WTC11 (cell line): ENCODE measurements around the gene PLCB3. TPM values are rescaled to one million over a fixed set of nuclear protein-coding genes. Genes with fewer than 3 reads are reported as not detected.

ENCODE experiments used
- ATAC-seq: fragments of 200-7000 bp; cut with Tn5 transposase; 2 replicates; pipeline ENCODE4 v1.10.0; 2021; ENCODE audit warnings: mild to moderate bottlenecking, moderate library complexity
- CTCF ChIA-PET: fragments of 300-600 bp; sonication (Branson Sonifier 250); formaldehyde crosslinking; loops from one replicate; lab custom pipeline; 2021; ENCODE audit warnings: antibody characterized with exemption; lab: Charles Lee
- POLR2A ChIA-PET: fragments of 350-600 bp; sonication (Branson Sonifier 250); formaldehyde crosslinking; loops from one replicate; lab custom pipeline; 2021; ENCODE audit warnings: antibody characterized with exemption; lab: Charles Lee
- DNase-seq: peaks from one replicate; pipeline ENCODE4 v3.0.0; 2021; ENCODE audit warnings: low spot score
- H3K27ac Mint-ChIP-seq: 2 replicates; pipeline ENCODE4 v1.8.0; 2021; ENCODE audit warnings: mixed read lengths
- H3K27me3 Mint-ChIP-seq: 2 replicates; pipeline ENCODE4 v1.8.0; 2021; ENCODE audit warnings: low read depth, mild to moderate bottlenecking, moderate library complexity, mixed read lengths
- H3K36me3 Mint-ChIP-seq: 2 replicates; pipeline ENCODE4 v1.8.0; 2021; ENCODE audit warnings: mixed read lengths
- H3K4me1 Mint-ChIP-seq: 2 replicates; pipeline ENCODE4 v1.8.0; 2022; ENCODE audit warnings: mixed read lengths
- H3K4me3 Mint-ChIP-seq: 2 replicates; pipeline ENCODE4 v1.8.0; 2021; ENCODE audit warnings: mild to moderate bottlenecking, moderate library complexity, mixed read lengths
- H3K9me3 Mint-ChIP-seq: 2 replicates; pipeline ENCODE4 v1.8.0; 2021; ENCODE audit warnings: mixed read lengths
- CREM ChIP-seq: sonication (generic); formaldehyde crosslinking; IDR thresholded peaks from 2 replicates; pipeline ENCODE4 v1.8.1; 2022; ENCODE audit warnings: mild to moderate bottlenecking, missing genetic modification reagents, moderate library complexity
- ELF4 ChIP-seq: sonication (generic); formaldehyde crosslinking; IDR thresholded peaks from 2 replicates; pipeline ENCODE4 v1.8.1; 2022; ENCODE audit warnings: low read depth, mild to moderate bottlenecking, moderate library complexity, missing genetic modification reagents
- EMX1 ChIP-seq: fragments of 250-450 bp; sonication (Bioruptor Pico); IDR thresholded peaks from 2 replicates; pipeline ENCODE4 v1.8.0; 2021; ENCODE audit warnings: mild to moderate bottlenecking
- ESRRA ChIP-seq: sonication (generic); formaldehyde crosslinking; IDR thresholded peaks from 2 replicates; pipeline ENCODE4 v1.8.1; 2022; ENCODE audit warnings: mild to moderate bottlenecking, missing genetic modification reagents, borderline replicate concordance
- JAZF1 ChIP-seq: fragments of 250-450 bp; sonication (Bioruptor Pico); IDR thresholded peaks from 2 replicates; pipeline ENCODE4 v1.9.0; 2021; ENCODE audit warnings: moderate library complexity, mild to moderate bottlenecking, inconsistent platforms
- JUN ChIP-seq: sonication (generic); formaldehyde crosslinking; IDR thresholded peaks from 2 replicates; pipeline ENCODE4 v1.8.0; 2023; ENCODE audit warnings: mild to moderate bottlenecking, missing genetic modification reagents
- MXD4 ChIP-seq: fragments of 250-450 bp; sonication (Bioruptor Pico); IDR thresholded peaks from 2 replicates; pipeline ENCODE4 v1.8.0; 2021; ENCODE audit warnings: mild to moderate bottlenecking, moderate library complexity, borderline replicate concordance
- OVOL2 ChIP-seq: fragments of 250-450 bp; sonication (Bioruptor Pico); IDR thresholded peaks from 2 replicates; pipeline ENCODE4 v1.9.0; 2021; ENCODE audit warnings: mild to moderate bottlenecking, borderline replicate concordance
- RELA ChIP-seq: sonication (generic); formaldehyde crosslinking; IDR thresholded peaks from 2 replicates; pipeline ENCODE4 v1.8.1; 2022; ENCODE audit warnings: missing genetic modification reagents, mild to moderate bottlenecking, borderline replicate concordance
- TCF7 ChIP-seq: sonication (generic); formaldehyde crosslinking; IDR thresholded peaks from 2 replicates; pipeline ENCODE4 v1.8.0; 2022; ENCODE audit warnings: mild to moderate bottlenecking, low read depth, missing genetic modification reagents, moderate library complexity
- total RNA-seq: library from RNA; stranded (reverse); gene quantifications from 3 replicates; pipeline ENCODE4 v1.2.3, GENCODE V29; 2021
- TF ChIP-seq, protein P1 (sequence below): sonication (generic); formaldehyde crosslinking; IDR thresholded peaks from 2 replicates; pipeline ENCODE4 v1.8.0; 2022; ENCODE audit warnings: mild to moderate bottlenecking, missing genetic modification reagents
- TF ChIP-seq, protein P2 (sequence below): sonication (generic); formaldehyde crosslinking; IDR thresholded peaks from 2 replicates; pipeline ENCODE4 v1.8.0; 2022; ENCODE audit warnings: mild to moderate bottlenecking, missing genetic modification reagents
- TF ChIP-seq, protein P3 (sequence below): sonication (generic); formaldehyde crosslinking; IDR thresholded peaks from 2 replicates; pipeline ENCODE4 v1.8.1; 2022; ENCODE audit warnings: low read depth, missing genetic modification reagents, borderline replicate concordance
- TF ChIP-seq, protein P4 (sequence below): sonication (generic); formaldehyde crosslinking; conservative IDR thresholded peaks from 2 replicates; pipeline ENCODE4 v1.8.1; 2022; ENCODE audit warnings: mild to moderate bottlenecking, missing genetic modification reagents
- TF ChIP-seq, protein P5 (sequence below): sonication (generic); formaldehyde crosslinking; IDR thresholded peaks from 2 replicates; pipeline ENCODE4 v1.8.0; 2023; ENCODE audit warnings: mild to moderate bottlenecking, missing genetic modification reagents
- TF ChIP-seq, protein P6 (sequence below): sonication (generic); formaldehyde crosslinking; IDR thresholded peaks from 2 replicates; pipeline ENCODE4 v1.8.0; 2022; ENCODE audit warnings: mild to moderate bottlenecking, missing genetic modification reagents
- TF ChIP-seq, protein P7 (sequence below): sonication (generic); formaldehyde crosslinking; IDR thresholded peaks from 2 replicates; pipeline ENCODE4 v1.8.1; 2023; ENCODE audit warnings: mild to moderate bottlenecking, missing genetic modification reagents
- TF ChIP-seq, protein P8 (sequence below): fragments of 250-450 bp; sonication (Bioruptor Pico); IDR thresholded peaks from 2 replicates; pipeline ENCODE4 v1.9.0; 2021; ENCODE audit warnings: mild to moderate bottlenecking

Gene PLCB3
- total RNA-seq, 1 experiment from 2014 or later, result 97.4 TPM

DNA sequence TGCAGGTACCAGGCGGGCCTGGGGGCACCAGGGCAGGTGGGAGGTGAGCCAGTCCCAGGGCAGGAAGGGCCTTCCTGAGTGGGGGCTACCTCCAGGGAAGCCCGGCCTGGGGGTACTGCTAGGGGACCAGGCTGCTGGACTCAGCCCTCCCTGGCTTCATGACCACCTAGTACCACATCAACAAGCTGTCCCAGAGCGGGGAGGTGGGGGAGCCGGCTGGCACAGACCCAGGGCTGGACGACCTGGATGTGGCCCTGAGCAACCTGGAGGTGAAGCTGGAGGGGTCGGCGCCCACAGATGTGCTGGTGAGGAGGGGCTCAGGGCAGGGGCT lies 32.0 kb upstream of the PLCB3 start:
- POLR2A ChIA-PET, result interaction anchor here (1.2 kb wide), 1 partner anchor 12 kb away, joined by 4 read pairs; the partner anchor contains the start of gene FERMT3
- no peak for ATAC-seq
- no peaks in the 10 kb centered on the region for H3K9me3 Mint-ChIP-seq

DNA sequence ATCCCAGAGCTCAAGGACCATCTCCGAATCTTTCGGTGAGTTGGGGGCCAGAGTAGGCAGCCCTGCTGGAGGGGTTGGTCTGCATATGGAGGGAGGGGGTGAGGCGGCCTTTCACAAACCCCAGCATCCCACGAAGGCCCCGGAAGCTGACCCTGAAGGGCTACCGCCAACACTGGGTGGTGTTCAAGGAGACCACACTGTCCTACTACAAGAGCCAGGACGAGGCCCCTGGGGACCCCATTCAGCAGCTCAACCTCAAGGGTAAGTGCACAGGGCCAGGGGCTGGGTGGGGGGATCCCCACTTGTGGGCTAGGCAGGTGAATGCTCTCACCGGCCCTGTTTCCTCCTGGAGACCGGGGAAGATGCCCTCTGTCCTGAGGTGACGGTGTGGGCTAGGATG lies 31.6 kb upstream of the PLCB3 start:
- peaks cover 8% of the 10 kb centered on the region for H3K36me3 Mint-ChIP-seq
- H3K27ac Mint-ChIP-seq, result no peak overlapping the region
- POLR2A ChIA-PET, result interaction anchor here (1.2 kb wide), 1 partner anchor 13 kb away, joined by 4 read pairs; the partner anchor contains the start of gene FERMT3
- CTCF ChIA-PET, result no interaction called here
- no peaks in the 10 kb centered on the region for H3K27me3 Mint-ChIP-seq
- ATAC-seq (no peak), DNase-seq (no peak)
- no peak overlapping the region for H3K4me3 Mint-ChIP-seq
- peaks cover 1% of the 10 kb centered on the region; the same call in 1 of the 2 replicates for H3K4me1 Mint-ChIP-seq
- H3K9me3 Mint-ChIP-seq, result no peaks in the 10 kb centered on the region
- TF ChIP-seq OVOL2 (CRISPR knock-in tag) (no peak), ESRRA (no peak), JUN (CRISPR knock-in tag) (no peak), TCF7 (no peak), MXD4 (no peak)
- TF ChIP-seq, protein P1, sequence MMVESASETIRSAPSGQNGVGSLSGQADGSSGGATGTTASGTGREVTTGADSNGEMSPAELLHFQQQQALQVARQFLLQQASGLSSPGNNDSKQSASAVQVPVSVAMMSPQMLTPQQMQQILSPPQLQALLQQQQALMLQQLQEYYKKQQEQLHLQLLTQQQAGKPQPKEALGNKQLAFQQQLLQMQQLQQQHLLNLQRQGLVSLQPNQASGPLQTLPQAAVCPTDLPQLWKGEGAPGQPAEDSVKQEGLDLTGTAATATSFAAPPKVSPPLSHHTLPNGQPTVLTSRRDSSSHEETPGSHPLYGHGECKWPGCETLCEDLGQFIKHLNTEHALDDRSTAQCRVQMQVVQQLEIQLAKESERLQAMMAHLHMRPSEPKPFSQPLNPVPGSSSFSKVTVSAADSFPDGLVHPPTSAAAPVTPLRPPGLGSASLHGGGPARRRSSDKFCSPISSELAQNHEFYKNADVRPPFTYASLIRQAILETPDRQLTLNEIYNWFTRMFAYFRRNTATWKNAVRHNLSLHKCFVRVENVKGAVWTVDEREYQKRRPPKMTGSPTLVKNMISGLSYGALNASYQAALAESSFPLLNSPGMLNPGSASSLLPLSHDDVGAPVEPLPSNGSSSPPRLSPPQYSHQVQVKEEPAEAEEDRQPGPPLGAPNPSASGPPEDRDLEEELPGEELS (CRISPR knock-in tag), result no peak
- TF ChIP-seq, protein P2, sequence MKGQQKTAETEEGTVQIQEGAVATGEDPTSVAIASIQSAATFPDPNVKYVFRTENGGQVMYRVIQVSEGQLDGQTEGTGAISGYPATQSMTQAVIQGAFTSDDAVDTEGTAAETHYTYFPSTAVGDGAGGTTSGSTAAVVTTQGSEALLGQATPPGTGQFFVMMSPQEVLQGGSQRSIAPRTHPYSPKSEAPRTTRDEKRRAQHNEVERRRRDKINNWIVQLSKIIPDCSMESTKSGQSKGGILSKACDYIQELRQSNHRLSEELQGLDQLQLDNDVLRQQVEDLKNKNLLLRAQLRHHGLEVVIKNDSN, result no peak
- TF ChIP-seq, protein P3, sequence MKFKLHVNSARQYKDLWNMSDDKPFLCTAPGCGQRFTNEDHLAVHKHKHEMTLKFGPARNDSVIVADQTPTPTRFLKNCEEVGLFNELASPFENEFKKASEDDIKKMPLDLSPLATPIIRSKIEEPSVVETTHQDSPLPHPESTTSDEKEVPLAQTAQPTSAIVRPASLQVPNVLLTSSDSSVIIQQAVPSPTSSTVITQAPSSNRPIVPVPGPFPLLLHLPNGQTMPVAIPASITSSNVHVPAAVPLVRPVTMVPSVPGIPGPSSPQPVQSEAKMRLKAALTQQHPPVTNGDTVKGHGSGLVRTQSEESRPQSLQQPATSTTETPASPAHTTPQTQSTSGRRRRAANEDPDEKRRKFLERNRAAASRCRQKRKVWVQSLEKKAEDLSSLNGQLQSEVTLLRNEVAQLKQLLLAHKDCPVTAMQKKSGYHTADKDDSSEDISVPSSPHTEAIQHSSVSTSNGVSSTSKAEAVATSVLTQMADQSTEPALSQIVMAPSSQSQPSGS (CRISPR knock-in tag), result no peak

More for the DNA sequence above, 32.0 kb upstream of the PLCB3 start:
- peaks cover 8% of the 10 kb centered on the region for H3K36me3 Mint-ChIP-seq
- TF ChIP-seq, protein P2, result no peak
- TF ChIP-seq, protein P4, sequence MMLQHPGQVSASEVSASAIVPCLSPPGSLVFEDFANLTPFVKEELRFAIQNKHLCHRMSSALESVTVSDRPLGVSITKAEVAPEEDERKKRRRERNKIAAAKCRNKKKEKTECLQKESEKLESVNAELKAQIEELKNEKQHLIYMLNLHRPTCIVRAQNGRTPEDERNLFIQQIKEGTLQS, result no peak
- TF ChIP-seq, protein P5, sequence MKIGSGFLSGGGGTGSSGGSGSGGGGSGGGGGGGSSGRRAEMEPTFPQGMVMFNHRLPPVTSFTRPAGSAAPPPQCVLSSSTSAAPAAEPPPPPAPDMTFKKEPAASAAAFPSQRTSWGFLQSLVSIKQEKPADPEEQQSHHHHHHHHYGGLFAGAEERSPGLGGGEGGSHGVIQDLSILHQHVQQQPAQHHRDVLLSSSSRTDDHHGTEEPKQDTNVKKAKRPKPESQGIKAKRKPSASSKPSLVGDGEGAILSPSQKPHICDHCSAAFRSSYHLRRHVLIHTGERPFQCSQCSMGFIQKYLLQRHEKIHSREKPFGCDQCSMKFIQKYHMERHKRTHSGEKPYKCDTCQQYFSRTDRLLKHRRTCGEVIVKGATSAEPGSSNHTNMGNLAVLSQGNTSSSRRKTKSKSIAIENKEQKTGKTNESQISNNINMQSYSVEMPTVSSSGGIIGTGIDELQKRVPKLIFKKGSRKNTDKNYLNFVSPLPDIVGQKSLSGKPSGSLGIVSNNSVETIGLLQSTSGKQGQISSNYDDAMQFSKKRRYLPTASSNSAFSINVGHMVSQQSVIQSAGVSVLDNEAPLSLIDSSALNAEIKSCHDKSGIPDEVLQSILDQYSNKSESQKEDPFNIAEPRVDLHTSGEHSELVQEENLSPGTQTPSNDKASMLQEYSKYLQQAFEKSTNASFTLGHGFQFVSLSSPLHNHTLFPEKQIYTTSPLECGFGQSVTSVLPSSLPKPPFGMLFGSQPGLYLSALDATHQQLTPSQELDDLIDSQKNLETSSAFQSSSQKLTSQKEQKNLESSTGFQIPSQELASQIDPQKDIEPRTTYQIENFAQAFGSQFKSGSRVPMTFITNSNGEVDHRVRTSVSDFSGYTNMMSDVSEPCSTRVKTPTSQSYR (CRISPR knock-in tag), result no peak
- no peak for TF ChIP-seq JAZF1 (CRISPR knock-in tag)
- TF ChIP-seq, protein P6, sequence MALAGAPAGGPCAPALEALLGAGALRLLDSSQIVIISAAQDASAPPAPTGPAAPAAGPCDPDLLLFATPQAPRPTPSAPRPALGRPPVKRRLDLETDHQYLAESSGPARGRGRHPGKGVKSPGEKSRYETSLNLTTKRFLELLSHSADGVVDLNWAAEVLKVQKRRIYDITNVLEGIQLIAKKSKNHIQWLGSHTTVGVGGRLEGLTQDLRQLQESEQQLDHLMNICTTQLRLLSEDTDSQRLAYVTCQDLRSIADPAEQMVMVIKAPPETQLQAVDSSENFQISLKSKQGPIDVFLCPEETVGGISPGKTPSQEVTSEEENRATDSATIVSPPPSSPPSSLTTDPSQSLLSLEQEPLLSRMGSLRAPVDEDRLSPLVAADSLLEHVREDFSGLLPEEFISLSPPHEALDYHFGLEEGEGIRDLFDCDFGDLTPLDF (CRISPR knock-in tag), result no peak
- TF ChIP-seq ELF4 (CRISPR knock-in tag), result no peak
- TF ChIP-seq, protein P7, sequence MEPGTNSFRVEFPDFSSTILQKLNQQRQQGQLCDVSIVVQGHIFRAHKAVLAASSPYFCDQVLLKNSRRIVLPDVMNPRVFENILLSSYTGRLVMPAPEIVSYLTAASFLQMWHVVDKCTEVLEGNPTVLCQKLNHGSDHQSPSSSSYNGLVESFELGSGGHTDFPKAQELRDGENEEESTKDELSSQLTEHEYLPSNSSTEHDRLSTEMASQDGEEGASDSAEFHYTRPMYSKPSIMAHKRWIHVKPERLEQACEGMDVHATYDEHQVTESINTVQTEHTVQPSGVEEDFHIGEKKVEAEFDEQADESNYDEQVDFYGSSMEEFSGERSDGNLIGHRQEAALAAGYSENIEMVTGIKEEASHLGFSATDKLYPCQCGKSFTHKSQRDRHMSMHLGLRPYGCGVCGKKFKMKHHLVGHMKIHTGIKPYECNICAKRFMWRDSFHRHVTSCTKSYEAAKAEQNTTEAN, result no peak
- TF ChIP-seq, protein P8, sequence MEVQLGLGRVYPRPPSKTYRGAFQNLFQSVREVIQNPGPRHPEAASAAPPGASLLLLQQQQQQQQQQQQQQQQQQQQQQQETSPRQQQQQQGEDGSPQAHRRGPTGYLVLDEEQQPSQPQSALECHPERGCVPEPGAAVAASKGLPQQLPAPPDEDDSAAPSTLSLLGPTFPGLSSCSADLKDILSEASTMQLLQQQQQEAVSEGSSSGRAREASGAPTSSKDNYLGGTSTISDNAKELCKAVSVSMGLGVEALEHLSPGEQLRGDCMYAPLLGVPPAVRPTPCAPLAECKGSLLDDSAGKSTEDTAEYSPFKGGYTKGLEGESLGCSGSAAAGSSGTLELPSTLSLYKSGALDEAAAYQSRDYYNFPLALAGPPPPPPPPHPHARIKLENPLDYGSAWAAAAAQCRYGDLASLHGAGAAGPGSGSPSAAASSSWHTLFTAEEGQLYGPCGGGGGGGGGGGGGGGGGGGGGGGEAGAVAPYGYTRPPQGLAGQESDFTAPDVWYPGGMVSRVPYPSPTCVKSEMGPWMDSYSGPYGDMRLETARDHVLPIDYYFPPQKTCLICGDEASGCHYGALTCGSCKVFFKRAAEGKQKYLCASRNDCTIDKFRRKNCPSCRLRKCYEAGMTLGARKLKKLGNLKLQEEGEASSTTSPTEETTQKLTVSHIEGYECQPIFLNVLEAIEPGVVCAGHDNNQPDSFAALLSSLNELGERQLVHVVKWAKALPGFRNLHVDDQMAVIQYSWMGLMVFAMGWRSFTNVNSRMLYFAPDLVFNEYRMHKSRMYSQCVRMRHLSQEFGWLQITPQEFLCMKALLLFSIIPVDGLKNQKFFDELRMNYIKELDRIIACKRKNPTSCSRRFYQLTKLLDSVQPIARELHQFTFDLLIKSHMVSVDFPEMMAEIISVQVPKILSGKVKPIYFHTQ (CRISPR knock-in tag), result no peak
- no peak for TF ChIP-seq EMX1 (CRISPR knock-in tag)
- TF ChIP-seq RELA, result no peak
- no peak for TF ChIP-seq CREM (CRISPR knock-in tag)
- TF ChIP-seq, all 79 proteins: peak for 0
- no peaks in the 10 kb centered on the region for H3K4me1 Mint-ChIP-seq
- H3K27ac Mint-ChIP-seq, result no peak overlapping the region
- no peak overlapping the region for H3K4me3 Mint-ChIP-seq
- no peaks in the 10 kb centered on the region for H3K27me3 Mint-ChIP-seq
- DNase-seq, result no peak
- CTCF ChIA-PET, result no interaction called here
